Astrocyte (in vitro differentiated cells and primary cell): Measurements from ENCODE around the gene GSTA1.
"Not testable (repeated sequence)": the region's sequence is repeated elsewhere in the genome, so short reads cannot be mapped to it uniquely, and the experiment has no call there.

Source experiments
- CTCF ChIP-seq: IDR thresholded peaks from 2 replicates; pipeline ENCODE4 v1.5.1; 2011; ENCODE audit warnings: low read depth, mild to moderate bottlenecking, inconsistent platforms, low read length, moderate library complexity; ENCODE audit not compliant: insufficient read depth
- EZH2 ChIP-seq: IDR thresholded peaks from 2 replicates; pipeline ENCODE4 v1.6.1; 2012; ENCODE audit warnings: mild to moderate bottlenecking, low read length, inconsistent platforms; ENCODE audit not compliant: insufficient read depth

- not testable (repeated sequence) for TF ChIP-seq CTCF, EZH2
Measured at GRCh38 chr6:52825900-52826459, 22.4 kb upstream of the GSTA1 start.
